Activated gamma-delta T cell treated with anti-CD3 and anti-CD28 coated beads, Interleukin-2, amount 50 U/mL, for 16 hours (primary cell): ENCODE data around the gene SLC9A9.

Source experiments
- DNase-seq: peaks from one replicate; pipeline ENCODE4 v3.0.0-alpha.2; 2020; ENCODE audit warnings: low read depth

Gene SLC9A9

DNA sequence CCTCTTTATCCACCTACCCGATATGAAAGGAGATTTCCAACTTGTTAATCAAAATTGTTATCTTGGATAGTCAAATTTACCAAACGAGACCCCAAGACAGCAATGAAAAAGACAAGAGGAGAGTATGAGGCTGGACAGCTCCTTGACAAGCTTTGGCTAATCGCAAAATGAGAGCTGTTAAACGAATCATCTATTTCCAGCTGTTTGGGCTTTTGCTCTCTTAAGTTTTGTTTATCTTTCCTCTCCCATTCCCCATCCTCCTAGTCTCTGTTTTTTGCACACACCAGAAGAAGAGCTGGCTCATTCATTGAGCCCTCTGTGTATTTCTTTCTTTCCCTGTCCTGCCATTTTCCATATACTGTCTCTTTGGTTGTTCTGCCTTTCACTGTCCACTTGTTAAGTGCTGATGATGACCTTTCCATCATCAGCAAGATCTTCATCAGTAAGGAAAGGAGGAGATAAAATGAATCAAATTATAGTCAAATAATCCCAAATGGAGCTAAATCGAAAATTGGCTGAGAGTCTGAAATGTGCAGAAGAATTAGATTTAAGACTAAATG lies 161.6 kb downstream of the SLC9A9 start:
- DNase-seq, result no peak

DNA sequence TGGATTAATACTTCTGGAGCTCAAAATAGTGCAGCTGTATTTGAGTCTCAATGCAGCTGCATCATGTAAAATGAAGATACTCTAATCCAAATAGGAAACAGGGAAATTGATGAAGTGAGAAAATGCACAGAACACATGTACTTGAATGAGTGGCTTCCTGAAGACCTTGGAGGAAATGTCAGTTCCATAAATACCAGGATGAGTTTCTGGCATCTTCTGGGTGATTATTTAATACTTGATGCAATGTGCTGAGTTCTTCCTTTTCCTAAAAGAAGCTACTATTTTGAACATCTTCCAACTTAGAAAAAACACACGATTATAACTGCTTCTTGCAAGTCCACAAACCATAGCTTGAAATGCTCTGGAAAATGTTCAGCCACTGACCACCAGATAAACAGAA lies 162.8 kb downstream of the SLC9A9 start:
- no peak for DNase-seq

DNA sequence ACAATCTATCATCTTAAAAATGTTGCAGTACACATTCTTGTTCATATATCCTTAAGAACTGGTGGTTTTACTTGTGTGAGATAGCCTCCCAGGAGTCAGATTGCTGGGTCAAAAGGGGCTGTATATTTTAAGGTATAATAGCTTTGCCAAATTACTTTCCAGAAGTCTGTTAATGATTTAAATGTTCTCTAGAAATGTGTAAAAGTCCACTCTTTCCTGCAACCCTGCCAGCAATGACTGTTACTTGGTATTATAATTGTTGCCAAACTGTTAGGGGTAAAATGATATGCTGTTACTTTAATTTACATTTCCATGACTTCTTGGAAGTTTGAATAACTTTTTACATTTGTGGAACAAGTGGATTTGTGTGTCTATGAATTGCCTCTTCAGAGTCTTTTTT lies 170.8 kb downstream of the SLC9A9 start:
- no peak for DNase-seq

DNA sequence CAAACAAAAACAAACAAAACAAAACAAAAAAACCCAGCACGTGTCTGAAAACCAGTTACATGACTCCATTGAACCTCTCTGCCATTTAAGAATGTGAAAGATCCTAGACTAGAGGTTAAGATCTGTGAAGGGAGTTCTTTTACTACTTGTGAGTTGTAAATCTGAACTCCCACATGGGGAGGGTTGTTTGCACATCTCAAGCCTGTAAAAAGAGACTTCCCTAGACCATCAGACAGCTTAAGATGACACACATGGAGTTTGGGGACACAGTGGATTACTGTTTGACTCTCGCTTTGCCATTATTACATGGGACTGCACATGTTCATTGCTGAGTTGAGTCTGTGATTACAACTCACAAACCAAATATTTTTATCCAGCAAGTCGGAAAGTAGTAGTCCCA lies 171.5 kb downstream of the SLC9A9 start:
- DNase-seq, result no peak

DNA sequence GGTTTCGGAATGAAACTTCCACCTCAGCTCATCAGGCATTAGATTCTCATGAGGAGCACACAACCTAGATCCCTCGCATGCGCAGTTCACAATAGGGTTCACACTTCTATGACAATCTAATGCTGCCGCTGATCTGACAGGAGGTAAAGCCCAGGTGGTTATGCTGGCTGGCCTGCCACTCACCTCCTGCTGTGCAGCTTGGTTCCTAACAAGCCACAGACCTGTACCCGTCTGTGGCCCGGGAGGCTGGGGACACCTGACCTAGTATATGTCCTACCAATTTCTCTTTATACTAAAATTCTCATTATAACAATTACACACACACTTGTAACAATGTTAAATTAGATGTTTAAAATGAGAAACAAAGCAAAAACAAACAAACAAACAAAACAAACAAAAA lies 172.2 kb downstream of the SLC9A9 start:
- no peak for DNase-seq

DNA sequence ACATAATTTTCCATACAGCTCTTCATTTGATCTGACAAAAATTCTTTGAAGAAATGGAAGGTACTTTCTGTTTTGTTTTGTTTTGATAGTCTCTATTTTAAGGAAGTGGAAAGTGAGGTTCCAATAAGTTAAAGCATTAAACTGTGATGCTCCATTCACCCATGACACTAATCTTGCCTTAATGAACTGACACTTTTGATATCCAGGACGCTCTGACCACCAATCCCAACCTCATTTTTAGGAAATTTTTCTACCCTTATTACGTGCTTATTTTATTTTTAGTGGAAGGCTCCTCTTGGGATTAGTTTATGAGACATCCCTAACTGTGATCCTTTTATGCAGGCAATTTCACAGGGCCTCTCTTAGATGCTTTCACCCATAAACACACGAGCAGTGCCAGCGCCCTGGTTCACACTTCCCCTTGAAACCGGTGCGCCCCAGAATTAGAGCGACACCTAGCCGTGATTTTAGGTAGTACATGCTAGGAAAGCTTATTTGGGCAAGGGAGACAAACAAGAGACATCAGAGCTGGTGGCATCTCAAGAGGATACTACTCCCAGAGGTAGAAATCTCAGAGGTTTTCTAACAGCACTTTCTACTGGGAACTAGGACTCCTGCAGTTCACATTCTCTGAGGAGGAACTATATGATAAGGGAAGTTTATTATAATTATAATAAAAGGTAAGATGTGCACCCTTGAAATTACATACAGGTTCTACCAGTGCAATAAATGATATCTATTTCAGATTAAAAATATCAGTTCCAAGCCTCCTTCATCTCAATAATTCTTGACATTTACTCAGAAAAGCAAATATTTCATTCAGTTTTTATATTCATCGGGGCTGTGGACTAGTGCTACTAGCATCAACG lies 173.9 kb downstream of the SLC9A9 start:
- DNase-seq, result peak; percentile 73

DNA sequence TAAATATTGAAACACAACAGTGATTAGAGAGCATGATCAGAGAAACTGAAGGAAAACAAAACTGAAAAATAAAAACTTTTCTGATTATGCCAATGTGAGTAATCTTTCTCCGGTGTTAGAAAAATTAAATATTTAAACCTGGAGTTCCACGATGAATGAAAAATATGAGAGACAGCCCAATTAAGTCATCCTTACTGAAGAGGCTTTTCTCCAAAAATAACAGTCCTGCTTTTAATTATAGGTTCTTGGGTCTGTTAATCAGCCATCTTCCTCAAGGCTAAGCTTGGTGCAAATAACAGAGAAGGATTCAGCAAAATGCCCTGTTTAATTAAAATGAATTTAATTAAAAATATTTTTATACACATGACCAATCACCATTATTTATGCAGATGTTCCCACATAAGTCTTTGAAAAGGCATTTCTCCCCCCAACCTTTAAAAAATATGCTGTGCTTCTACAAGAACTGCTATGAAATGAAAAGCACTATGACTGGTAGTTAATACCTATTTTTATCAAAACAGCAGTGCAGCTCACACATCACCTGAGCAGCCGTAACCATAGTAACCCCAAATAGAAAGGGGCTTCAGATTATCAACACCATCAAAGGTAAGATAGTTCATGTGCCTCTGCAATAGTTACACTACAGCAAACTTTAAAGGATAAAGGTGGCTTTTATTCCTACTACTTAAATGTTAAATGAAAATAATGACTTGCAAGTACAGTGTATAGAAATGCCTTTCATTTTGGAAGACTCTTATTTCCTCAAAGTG lies 175.7 kb downstream of the SLC9A9 start:
- DNase-seq, result no peak

DNA sequence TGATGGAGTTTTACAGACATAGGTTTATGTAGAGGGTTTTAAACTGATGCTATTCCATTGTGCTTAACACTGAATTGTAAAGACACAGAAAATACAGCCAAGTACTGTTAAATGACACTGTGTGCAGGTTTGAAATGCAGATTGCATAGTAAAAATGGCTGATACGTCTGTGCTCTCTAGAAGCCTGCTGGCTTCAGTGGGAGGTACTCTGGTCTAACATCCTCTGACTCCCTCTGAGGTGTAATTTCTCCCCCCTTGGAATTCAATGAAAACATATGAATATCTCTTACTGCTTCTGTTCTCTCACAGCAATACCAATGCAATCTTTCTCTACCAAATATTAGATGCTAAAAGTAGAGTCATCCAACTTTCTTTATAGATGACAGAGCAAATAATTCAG lies 176.6 kb downstream of the SLC9A9 start:
- no peak for DNase-seq

DNA sequence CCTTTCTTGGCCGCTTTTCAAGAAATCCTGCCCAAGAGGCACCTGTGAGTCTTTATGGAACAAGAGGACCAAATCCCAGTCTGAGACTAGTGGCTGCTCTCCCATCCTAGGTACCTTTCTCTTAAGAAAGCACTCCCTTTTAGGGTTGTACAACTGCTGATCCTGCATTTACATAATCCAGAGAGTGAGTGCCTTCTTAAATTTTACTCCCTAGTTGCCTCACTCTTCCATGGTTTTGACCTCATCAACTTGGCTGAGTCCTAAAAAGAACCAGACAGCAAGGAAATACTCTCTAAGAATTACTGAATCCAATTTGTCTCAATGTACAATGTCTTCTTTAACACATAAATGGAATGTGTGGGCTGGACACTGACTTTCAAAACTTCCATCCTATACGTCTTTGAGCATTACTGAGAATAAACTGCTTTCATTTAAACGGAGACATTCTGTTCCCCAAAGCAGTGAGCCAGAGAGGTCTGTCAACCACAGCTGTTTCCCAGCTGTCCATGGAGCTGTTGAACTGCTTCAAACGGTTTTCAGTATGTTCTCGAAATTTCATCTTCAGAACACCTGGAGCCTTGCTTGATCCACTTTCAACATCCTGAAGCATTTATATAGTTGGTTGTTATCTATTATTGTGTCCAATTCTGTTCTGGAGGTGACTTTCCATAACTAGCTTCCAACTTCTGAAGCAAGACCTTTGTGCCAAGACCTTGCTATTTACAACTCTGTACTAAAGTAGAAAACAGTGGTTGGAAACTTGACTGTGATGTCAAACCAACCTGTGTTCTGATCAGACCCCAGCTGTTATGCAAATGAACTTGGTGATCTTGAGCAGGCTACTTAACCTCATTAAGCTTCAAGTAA lies 179.1 kb downstream of the SLC9A9 start:
- DNase-seq, result no peak

DNA sequence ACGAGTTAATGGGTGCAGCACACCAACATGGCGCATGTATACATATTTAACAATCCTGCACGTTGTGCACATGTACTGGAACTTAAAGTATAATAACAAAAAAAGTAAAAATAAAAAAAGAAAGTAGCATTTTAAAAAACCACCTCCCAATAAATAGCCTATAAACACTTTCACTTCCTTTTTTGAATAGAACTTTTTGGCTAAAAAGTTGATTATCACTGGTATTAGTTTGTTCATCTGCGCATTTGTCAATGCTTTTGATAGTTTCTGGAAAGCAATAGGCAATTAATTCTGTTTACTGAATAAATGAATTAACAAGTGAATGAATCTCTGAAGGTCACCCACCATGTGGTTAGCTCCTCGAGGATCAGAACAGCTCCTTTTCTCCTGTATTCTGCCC lies 179.9 kb downstream of the SLC9A9 start:
- no peak for DNase-seq

DNA sequence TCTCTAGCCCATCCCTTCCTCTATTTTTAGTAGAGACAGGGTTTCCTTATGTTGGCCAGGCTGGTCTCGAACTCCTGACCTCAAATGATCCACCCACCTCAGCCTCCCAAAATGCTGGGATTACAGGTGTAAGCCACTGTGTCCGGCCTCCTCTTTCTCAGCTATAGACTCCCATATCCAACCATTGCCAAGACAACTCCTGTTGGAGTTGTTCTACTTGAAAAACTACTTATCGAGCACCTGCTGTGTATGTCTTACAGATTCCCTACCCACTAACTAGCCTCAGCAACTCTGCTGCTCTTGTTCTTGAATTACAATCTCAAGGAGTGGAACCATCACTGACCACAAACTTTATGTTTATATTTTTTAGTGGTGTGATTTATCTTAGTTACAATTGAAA lies 186.6 kb downstream of the SLC9A9 start:
- no peak for DNase-seq

DNA sequence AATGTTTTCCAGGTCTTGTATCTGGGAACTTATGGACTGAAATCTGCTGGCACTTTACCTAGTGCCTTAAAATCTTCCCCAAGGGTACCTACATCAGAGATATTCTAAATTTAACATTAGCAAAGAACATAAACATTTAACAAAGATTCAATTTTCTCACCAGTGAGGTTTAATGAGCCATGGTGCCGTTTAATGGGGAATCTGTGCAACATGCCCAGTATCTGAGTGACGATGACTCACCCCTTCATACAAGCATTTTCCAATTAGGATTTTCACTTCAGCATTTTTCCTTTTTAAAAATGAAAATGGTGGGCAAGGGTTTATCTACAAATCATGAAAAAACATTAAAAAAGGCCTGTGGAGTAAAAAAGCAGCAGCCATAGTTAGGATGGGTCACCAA lies 189.4 kb downstream of the SLC9A9 start:
- DNase-seq, result no peak

DNA sequence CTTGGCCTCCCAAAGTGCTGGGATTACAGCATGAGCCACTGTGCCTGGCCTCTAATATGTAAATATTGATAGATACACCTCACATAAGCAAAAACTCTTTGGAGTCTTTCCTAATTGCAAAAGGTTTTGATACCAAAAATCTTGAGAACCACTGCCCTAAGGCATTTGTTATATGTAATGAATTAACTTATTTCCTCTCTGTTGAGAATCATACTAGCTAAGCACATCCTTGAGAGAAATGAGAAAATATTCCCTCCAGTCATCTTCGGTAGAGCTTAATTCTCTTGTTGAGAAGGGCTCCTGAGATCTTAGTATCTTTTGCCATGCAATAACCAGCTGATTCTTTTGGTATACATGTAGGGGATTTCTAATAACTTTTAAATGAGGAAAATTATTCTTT lies 190.2 kb downstream of the SLC9A9 start:
- no peak for DNase-seq

DNA sequence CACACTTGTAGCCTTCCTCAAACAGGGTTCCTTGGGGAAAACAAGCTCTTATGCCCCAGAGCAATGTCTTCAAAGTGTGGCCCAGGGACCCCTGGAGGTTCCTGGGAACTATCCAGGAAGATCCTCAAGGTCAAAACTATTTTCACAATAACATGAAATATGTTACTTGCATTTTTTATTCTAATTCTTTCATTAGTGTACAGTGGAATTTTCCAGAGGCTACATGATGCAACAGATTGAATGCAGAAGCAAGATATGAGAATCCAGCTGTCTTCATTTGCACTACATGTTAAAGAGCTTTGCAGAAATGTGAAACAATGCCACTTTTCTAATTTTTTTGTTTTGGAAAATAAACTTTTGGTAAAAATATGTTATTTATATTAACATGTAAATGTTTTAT lies 190.9 kb downstream of the SLC9A9 start:
- DNase-seq, result no peak

DNA sequence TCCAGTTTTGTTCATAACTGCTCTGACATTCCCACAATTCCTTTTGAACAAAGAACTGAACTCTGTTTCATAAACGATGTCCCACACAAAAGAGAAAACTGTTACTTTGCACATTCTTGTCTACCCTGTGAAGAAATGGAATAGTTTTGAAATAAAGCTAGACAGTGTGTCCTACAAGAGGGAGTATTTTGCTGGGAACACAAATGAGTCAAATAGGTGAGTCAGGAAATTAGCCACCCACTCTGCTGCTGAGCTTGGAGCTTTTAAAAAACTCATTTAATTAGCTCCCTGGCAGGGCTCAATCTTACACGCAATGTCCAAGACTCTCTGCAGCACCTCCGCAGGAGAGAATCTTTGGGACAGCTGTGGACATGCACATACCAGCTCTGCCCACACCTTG lies 193.4 kb downstream of the SLC9A9 start:
- no peak for DNase-seq

DNA sequence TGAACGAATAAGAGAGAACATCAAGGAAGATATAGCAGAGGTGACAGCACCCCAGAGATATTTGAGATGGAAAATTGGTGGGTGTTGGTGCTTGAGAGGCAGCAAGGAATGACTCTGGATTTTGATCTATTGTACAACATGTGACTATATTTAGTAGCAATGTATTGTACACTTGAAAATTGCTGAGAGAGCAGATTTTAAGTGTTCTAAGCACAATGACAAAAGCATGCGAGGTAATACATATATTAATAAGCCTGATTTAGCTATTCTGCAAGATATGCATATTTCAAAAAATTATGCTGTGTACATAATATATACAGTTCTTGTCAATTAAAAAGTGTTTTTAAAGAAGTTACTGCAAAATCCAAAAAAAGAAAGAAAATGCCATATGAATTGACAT lies 194.3 kb downstream of the SLC9A9 start:
- no peak for DNase-seq

DNA sequence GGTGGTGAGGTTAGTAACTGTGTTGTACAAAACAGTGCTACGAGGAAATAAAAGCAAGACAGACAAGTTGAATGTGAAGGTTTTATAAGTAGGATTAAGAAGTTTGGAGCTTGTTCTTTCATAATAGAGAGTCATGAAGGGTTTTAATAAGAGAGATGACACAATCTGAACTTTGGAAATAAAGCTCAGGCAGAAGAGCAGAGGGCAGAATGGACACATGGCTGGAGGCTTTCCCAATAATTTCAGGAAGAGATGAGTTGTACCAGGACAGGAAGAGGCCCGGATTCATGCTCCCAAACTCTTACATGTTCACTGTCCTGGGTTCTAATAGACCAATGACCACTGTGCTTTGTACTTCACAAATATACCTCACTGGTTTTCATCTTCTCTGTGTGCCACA lies 194.8 kb downstream of the SLC9A9 start:
- no peak for DNase-seq

DNA sequence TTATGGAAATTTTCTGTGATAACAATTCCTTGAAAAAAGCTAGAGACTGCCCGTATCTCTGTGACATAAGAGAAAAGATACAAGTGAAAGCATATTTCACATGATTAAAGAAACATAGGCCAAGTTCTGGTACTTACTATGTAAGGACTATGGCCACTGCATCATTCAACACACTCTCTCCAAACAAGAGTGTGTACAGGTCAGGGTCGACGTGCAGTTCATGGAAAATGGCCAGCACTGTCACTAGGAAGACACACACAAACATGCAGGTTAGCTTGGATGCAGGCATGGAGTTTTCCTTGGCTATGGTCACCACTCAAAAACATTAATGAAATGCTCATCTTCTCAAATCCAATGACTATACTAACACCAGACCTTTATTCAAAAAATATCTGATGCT lies 196.2 kb downstream of the SLC9A9 start:
- DNase-seq, result no peak

DNA sequence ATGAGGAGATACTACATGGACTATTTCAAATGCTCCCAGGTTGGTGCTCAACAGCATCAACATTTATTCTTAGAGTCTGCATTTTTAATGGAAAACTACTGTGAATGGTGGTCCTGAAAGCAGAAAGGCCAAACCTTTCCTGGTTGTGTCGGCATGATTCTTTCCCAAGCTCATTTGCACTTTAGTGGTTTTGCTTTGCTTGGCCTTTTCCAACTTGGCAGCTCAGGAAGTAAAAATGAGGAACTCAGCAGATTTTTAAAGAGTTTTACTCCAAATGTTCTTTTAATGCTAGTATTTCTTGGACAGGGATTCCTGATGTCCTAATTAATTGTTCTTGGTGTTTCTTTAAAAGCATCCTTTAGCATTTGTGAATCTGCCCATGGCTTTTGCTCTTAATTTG lies 197.4 kb downstream of the SLC9A9 start:
- no peak for DNase-seq

DNA sequence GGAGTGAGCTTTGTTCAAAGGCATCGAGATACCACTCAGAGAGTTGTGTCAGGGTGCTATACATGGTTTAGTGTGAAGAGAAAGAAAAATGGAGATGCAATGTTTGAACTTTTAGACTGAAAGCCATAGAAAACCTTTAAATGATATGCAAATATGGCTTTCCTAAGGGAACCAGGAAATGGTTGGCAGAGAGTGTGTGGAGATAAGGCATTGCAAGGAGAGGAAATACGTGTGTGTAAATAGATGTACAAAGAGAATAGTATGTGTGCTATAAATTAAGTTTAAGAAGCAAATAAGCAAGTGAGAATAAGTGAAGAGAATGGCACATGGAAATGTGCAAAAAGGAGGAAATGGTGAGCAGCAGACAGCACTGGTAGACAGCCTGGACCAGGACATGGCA lies 198.1 kb downstream of the SLC9A9 start:
- no peak for DNase-seq

DNA sequence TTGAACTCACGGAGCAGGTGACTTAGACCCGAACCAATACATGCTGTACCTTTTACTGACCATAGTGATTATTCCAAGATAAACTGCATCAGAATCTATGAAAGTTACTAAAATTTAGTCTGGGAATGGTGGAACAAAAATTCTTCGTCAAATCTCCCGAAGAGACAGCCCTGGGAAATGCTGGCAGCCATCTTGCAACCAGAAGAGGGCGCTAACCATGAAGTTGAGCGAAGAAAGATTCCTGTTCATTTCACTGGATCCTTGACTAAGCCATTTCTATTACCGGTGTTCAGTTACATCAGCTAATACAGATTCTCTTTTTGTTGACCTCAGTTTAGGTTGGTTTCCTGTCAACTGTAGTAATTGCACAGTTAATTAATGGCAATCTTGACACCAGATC lies 199.6 kb downstream of the SLC9A9 start:
- DNase-seq, result no peak

DNA sequence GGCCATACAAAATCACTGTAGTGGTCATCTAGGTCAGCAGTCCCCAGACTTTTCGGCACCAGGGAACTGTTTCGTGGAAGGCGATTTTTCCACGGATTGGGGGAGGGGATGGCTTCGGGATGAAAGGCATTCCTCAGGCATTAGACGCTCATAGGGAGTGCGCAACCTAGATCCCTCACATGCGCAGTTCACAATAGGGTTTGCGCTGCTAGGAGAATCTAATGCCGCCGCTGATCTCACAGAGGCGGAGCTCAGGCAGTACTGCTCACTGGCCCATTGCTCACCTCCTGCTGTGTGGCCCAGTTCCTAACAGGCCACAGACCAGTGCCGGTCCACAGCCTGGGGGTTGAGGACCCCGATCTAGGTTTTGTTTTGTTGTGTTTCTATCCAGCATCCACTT lies 200.1 kb downstream of the SLC9A9 start:
- DNase-seq, result no peak
